CD14-positive monocyte (primary cell): ENCODE measurements around the gene IFITM10. TPM values are rescaled to one million over a fixed set of nuclear protein-coding genes. Genes with fewer than 3 reads are reported as not detected.

ENCODE experiments used
- DNase-seq, 3 donors: peaks; one replicate each; pipeline ENCODE4 v3.0.0-alpha.2; 2011 to 2022
- H2AFZ ChIP-seq: 2 replicates; pipeline ENCODE4 v1.6.0; 2012; ENCODE audit warnings: mild to moderate bottlenecking, low read depth, low read length, inconsistent platforms; ENCODE audit not compliant: insufficient read depth, poor library complexity, severe bottlenecking
- H3K27ac ChIP-seq, 2 donors: 1 replicate in 1 of 2; 2 replicates in 1 of 2; pipeline ENCODE4 v1.5.1; 2012 to 2013; ENCODE audit warnings: low read length in 2 of 2, control low read depth in 1 of 2, inconsistent platforms in 1 of 2, low read depth in 1 of 2, mild to moderate bottlenecking in 1 of 2
- H3K27me3 ChIP-seq, 2 donors: one replicate each; pipeline versions ENCODE4 v1.6.0 to v1.6.1; 2011 to 2013; ENCODE audit warnings: low read length in 2 of 2; ENCODE audit not compliant: control insufficient read depth in 2 of 2, insufficient read depth in 2 of 2
- H3K36me3 ChIP-seq, 2 donors: replicated peaks in 1 of 2; 1 replicate in 1 of 2; 2 replicates in 1 of 2; pipeline versions ENCODE4 v1.5.1 to v1.6.1; 2012 to 2013; ENCODE audit warnings: low read length in 2 of 2, control low read depth in 1 of 2, inconsistent platforms in 1 of 2, mild to moderate bottlenecking in 1 of 2; ENCODE audit not compliant: insufficient read depth in 2 of 2, control insufficient read depth in 1 of 2
- H3K4me1 ChIP-seq, 2 donors: 1 replicate in 1 of 2; 2 replicates in 1 of 2; pipeline versions ENCODE4 v1.5.1 to v1.6.1; 2012 to 2013; ENCODE audit warnings: low read length in 2 of 2, control low read depth in 1 of 2, inconsistent platforms in 1 of 2, mild to moderate bottlenecking in 1 of 2, moderate library complexity in 1 of 2; ENCODE audit not compliant: insufficient read depth in 2 of 2, control insufficient read depth in 1 of 2
- H3K4me2 ChIP-seq: replicated peaks from 2 replicates; pipeline ENCODE3; 2012; ENCODE audit warnings: low read length, moderate library complexity, mild to moderate bottlenecking; ENCODE audit not compliant: poor library complexity, severe bottlenecking; ENCODE audit errors: extremely low read depth
- H3K4me3 ChIP-seq, 3 experiments: fragments of 200-600 bp in 1 of 3; sonication (generic) in 1 of 3; replicated peaks in 1 of 3; 1 replicate in 2 of 3; 2 replicates in 1 of 3; pipeline ENCODE4 v1.5.1; 2011 to 2013; ENCODE audit warnings: low read length in 3 of 3, mild to moderate bottlenecking in 3 of 3, control low read depth in 2 of 3, low read depth in 2 of 3, inconsistent platforms in 1 of 3, moderate library complexity in 1 of 3
- H3K79me2 ChIP-seq: 2 replicates; pipeline ENCODE4 v1.6.0; 2012; ENCODE audit warnings: mild to moderate bottlenecking, control low read depth, inconsistent platforms, low read length, moderate library complexity; ENCODE audit not compliant: insufficient read depth
- H3K9ac ChIP-seq: 2 replicates; pipeline ENCODE4 v1.6.0; 2017; ENCODE audit warnings: low read length, mild to moderate bottlenecking; ENCODE audit not compliant: insufficient read depth, poor library complexity, severe bottlenecking
- H3K9me3 ChIP-seq, 2 donors: replicated peaks in 1 of 2; 1 replicate in 1 of 2; 2 replicates in 1 of 2; pipeline versions ENCODE4 v1.5.1 to v1.6.1; 2012 to 2013; ENCODE audit warnings: low read length in 2 of 2, control low read depth in 1 of 2; ENCODE audit not compliant: control insufficient read depth in 1 of 2, insufficient read depth in 1 of 2
- H4K20me1 ChIP-seq: 2 replicates; pipeline ENCODE4 v1.6.0; 2012; ENCODE audit warnings: mild to moderate bottlenecking, low read length, control low read depth, moderate library complexity; ENCODE audit not compliant: insufficient read depth
- H3K27ac Mint-ChIP-seq, 7 donors: one replicate each; pipeline ENCODE4 v1.8.0; 2020; ENCODE audit warnings: mild to moderate bottlenecking in 7 of 7, mixed read lengths in 7 of 7, moderate library complexity in 6 of 7, inconsistent platforms in 2 of 7
- H3K27me3 Mint-ChIP-seq, 3 donors: one replicate each; pipeline ENCODE4 v1.8.0; 2021 to 2022; ENCODE audit warnings: low read depth in 3 of 3, mild to moderate bottlenecking in 3 of 3, mixed read lengths in 3 of 3, moderate library complexity in 3 of 3, inconsistent platforms in 1 of 3
- H3K36me3 Mint-ChIP-seq, 2 donors: one replicate each; pipeline ENCODE4 v1.8.0; 2020; ENCODE audit warnings: mixed read lengths in 2 of 2, inconsistent platforms in 1 of 2, mild to moderate bottlenecking in 1 of 2
- H3K4me1 Mint-ChIP-seq: one replicate; pipeline ENCODE4 v1.8.0; 2020; ENCODE audit warnings: mild to moderate bottlenecking, mixed read lengths
- H3K4me3 Mint-ChIP-seq, 2 donors: one replicate each; pipeline ENCODE4 v1.8.0; 2020; ENCODE audit warnings: mild to moderate bottlenecking in 2 of 2, mixed read lengths in 2 of 2, moderate library complexity in 1 of 2
- H3K9me3 Mint-ChIP-seq, 7 donors: one replicate each; pipeline ENCODE4 v1.8.0; 2020 to 2022; ENCODE audit warnings: mixed read lengths in 7 of 7, mild to moderate bottlenecking in 6 of 7, moderate library complexity in 6 of 7, inconsistent platforms in 2 of 7
- WGBS: methylation state at CpG from one replicate; pipeline ENCODE4 v1.1.5; 2013; ENCODE audit warnings: missing lambda C conversion rate; ENCODE audit not compliant: insufficient coverage; 5-methylcytosine and 5-hydroxymethylcytosine counted together
- intact Hi-C, 2 donors: fragments of 100-400 bp; cut with micrococcal nuclease; formaldehyde crosslinking; loops; one replicate each; pipeline versions ENCODE4 v1.15.0 to v1.15.1; 2023
- polyA plus RNA-seq, 3 donors: library from polyadenylated mRNA; depleted of rRNA in 1 of 3; unstranded in 2 of 3; stranded (reverse) in 1 of 3; fragments of 300-500 nt in 2 of 3; fragments of >200 nt in 1 of 3; fragmentation: Illumina TruSeq in 2 of 3; gene quantifications; 1 replicate in 2 of 3; 2 replicates in 1 of 3; pipeline ENCODE4 v1.2.3, GENCODE V29; 2012 to 2021
- TF ChIP-seq, protein P1 (sequence below): fragments of 200-600 bp; IDR thresholded peaks from one replicate; pipeline ENCODE4 v1.8.0; 2022; ENCODE audit warnings: antibody characterized with exemption, mild to moderate bottlenecking

IFITM10 gene
- polyA plus RNA-seq, 3 donors = 2.4 TPM; not detected in 2

DNA sequence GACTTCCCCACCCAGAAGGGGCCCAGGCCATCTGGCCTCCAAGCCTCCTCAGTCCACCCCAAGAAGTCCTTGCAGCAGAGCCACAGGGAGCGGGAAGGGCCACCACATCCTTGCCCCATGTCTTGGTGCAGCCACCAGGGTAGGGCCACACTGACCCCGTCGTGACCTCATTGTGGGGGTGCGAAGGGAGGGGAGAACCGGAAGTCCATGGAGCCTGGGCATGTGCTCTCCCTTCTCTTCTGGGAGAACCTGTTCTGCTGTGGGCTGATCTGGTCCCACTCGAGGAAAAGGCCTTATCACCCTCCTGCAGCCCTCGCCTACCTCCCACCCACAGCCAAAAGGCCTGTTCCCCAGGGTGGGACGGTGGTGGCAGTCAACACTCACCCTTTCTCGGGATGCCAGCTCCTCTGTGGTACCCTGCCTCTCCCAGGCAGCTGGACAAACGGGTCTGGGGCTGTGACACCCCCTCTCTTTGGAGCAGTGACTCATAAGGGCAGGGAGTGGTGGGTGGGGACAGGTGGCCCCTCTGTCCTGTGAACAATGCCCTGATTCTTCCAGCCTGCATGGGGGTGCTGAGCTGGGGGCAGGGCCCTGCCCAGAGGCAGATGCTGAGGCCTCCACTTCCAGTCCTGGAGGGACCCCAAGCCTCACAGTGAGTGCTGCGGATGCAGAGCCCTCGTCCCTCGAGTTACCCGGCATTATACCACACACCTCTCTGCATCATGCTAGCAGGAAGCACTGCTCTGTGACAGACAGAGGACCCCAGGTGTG is 27.9 kb upstream of the IFITM10 start:
- Mint-ChIP-seq H3K27ac (peak overlapping the region; percentile 91 to 97 (median 95)), H3K27me3 (peaks cover 1 to 5% (median 2%) of the 10 kb centered on the region in 3 donors), H3K9me3 (peaks cover 0 to 4% (median 2%) of the 10 kb centered on the region in 7 donors), H3K36me3 (peaks cover 6 to 9% of the 10 kb centered on the region in 2 donors), H3K4me3 (no peak overlapping the region), H3K4me1 (peaks cover 86% of the 10 kb centered on the region)
- WGBS = 38% methylated on average over 3 of the region's 14 CpGs
- H3K27ac ChIP-seq = peak overlapping the region; percentile 89 to 92
- no peak overlapping the region for H3K4me3 ChIP-seq
- no peaks in the 10 kb centered on the region for H3K79me2 ChIP-seq
- TF ChIP-seq, protein P1, sequence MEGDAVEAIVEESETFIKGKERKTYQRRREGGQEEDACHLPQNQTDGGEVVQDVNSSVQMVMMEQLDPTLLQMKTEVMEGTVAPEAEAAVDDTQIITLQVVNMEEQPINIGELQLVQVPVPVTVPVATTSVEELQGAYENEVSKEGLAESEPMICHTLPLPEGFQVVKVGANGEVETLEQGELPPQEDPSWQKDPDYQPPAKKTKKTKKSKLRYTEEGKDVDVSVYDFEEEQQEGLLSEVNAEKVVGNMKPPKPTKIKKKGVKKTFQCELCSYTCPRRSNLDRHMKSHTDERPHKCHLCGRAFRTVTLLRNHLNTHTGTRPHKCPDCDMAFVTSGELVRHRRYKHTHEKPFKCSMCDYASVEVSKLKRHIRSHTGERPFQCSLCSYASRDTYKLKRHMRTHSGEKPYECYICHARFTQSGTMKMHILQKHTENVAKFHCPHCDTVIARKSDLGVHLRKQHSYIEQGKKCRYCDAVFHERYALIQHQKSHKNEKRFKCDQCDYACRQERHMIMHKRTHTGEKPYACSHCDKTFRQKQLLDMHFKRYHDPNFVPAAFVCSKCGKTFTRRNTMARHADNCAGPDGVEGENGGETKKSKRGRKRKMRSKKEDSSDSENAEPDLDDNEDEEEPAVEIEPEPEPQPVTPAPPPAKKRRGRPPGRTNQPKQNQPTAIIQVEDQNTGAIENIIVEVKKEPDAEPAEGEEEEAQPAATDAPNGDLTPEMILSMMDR = no peak
- H3K27me3 ChIP-seq = no peaks in the 10 kb centered on the region
- intact Hi-C loops = no loop called here
- no peak overlapping the region for H2AFZ ChIP-seq
- H3K36me3 ChIP-seq = no peaks in the 10 kb centered on the region
- no peaks in the 10 kb centered on the region for H4K20me1 ChIP-seq
- peak in 2 of 3 donors; percentile 34 to 50 for DNase-seq
- peak overlapping the region; percentile 56 for H3K9ac ChIP-seq
- no peaks in the 10 kb centered on the region for H3K9me3 ChIP-seq
- peaks cover 85 to 88% of the 10 kb centered on the region in 2 donors for H3K4me1 ChIP-seq
- H3K4me2 ChIP-seq = peak overlapping the region; percentile 4

DNA sequence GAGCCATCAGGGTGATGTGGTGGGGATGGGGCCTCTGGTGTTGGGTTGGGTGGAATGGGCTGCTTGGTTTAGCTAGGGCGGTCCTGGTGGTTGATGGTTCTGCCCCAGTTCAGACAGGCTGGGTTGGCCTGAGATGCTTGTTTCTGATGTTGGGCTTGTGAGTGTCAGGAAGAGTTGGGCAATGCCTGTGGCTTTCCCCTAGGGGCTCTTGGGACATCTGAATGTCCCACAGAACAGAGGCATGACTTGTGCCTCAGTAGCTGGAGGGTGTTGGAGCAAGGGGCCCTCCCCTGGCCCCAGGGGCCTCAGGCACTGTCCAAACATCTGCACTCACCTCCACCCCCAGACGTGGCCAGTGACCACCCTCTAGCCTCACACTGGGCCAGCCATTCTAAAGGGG is 27.3 kb upstream of the IFITM10 start:
- Histone ChIP-seq H3K4me1 (peaks cover 85 to 88% of the 10 kb centered on the region in 2 donors), H3K79me2 (no peaks in the 10 kb centered on the region), H3K27me3 (no peaks in the 10 kb centered on the region), H3K4me3 (peak overlapping the region in 1 of 3 experiments; percentile 11), H3K27ac (peak overlapping the region; percentile 89 to 92), H3K4me2 (peak overlapping the region; percentile 18), H2AFZ (no peak overlapping the region), H3K36me3 (no peaks in the 10 kb centered on the region), H3K9me3 (no peaks in the 10 kb centered on the region), H3K9ac (peak overlapping the region; percentile 56), H4K20me1 (no peaks in the 10 kb centered on the region)
- TF ChIP-seq, protein P1 = no peak
- 0% methylated on average over 2 of the region's 2 CpGs for WGBS
- Mint-ChIP-seq H3K27ac (peak overlapping the region; percentile 91 to 97 (median 95)), H3K4me3 (peak overlapping the region in 1 of 2 donors; percentile 46), H3K36me3 (peaks cover 4 to 9% of the 10 kb centered on the region in 2 donors), H3K4me1 (peaks cover 83% of the 10 kb centered on the region), H3K9me3 (peaks cover 0 to 4% (median 2%) of the 10 kb centered on the region in 7 donors), H3K27me3 (peaks cover 1 to 5% (median 2%) of the 10 kb centered on the region in 3 donors)
- peak; percentile 73 to 92 (median 91) for DNase-seq
- intact Hi-C loops = no loop called here
